HG03103 (cell line): Measurements from ENCODE around the gene TNS3.

Experiments used
- ATAC-seq: cut with Tn5 transposase; IDR thresholded peaks from one replicate; pipeline ENCODE4 v1.9.1; 2021; ENCODE audit warnings: low read depth; ENCODE audit not compliant: unreplicated experiment

The TNS3 gene

GRCh38 chr7:47325337-47325736, 256.6 kb downstream of the TNS3 start:
- no peak for ATAC-seq

- no peak for ATAC-seq
These were observed 258.0 kb downstream of the TNS3 start for GRCh38 chr7:47323904-47324303.

GRCh38 chr7:47322731-47323130, 259.2 kb downstream of the TNS3 start:
- ATAC-seq: no peak

- no peak for ATAC-seq
These were observed 261.6 kb downstream of the TNS3 start for GRCh38 chr7:47320296-47320695.

GRCh38 chr7:47318395-47319182, 263.3 kb downstream of the TNS3 start:
- ATAC-seq: peak; percentile 80

- no peak for ATAC-seq
These were observed 264.4 kb downstream of the TNS3 start for GRCh38 chr7:47317487-47317886.

- no peak for ATAC-seq
These were observed 266.9 kb downstream of the TNS3 start for GRCh38 chr7:47314728-47315607.

GRCh38 chr7:47314248-47314647, 267.7 kb downstream of the TNS3 start:
- no peak for ATAC-seq

- ATAC-seq: no peak
These were observed 268.3 kb downstream of the TNS3 start for GRCh38 chr7:47313564-47313963.

- ATAC-seq: no peak
These were observed 270.0 kb downstream of the TNS3 start for GRCh38 chr7:47311891-47312290.

- ATAC-seq: no peak
These were observed 271.9 kb downstream of the TNS3 start for GRCh38 chr7:47310020-47310419.

GRCh38 chr7:47308808-47309207, 273.1 kb downstream of the TNS3 start:
- ATAC-seq: no peak

- no peak for ATAC-seq
These were observed 274.6 kb downstream of the TNS3 start for GRCh38 chr7:47307311-47307710.

GRCh38 chr7:47304727-47305719, 276.9 kb downstream of the TNS3 start:
- ATAC-seq: no peak

GRCh38 chr7:47303695-47304453, 278.0 kb downstream of the TNS3 start:
- ATAC-seq: no peak

GRCh38 chr7:47303014-47303694, 278.8 kb downstream of the TNS3 start:
- ATAC-seq: no peak

GRCh38 chr7:47302560-47302959, 279.4 kb downstream of the TNS3 start:
- ATAC-seq: no peak

- no peak for ATAC-seq
These were observed 280.1 kb downstream of the TNS3 start for GRCh38 chr7:47301657-47302295.

GRCh38 chr7:47301105-47301477, 280.8 kb downstream of the TNS3 start:
- ATAC-seq: no peak
